HEK293T (cell line): Measurements from ENCODE around the gene CDK14.

Source experiments
- ARNT ChIP-seq: fragments of 450-650 bp; IDR thresholded peaks from 2 replicates; pipeline ENCODE4 v1.6.1; 2017; ENCODE audit warnings: mild to moderate bottlenecking
- BHLHE40 ChIP-seq: fragments of 450-650 bp; IDR thresholded peaks from 2 replicates; pipeline ENCODE4 v1.6.1; 2016; ENCODE audit warnings: mild to moderate bottlenecking, moderate library complexity, borderline replicate concordance
- FOXA1 ChIP-seq: fragments of 450-650 bp; IDR thresholded peaks from 2 replicates; pipeline ENCODE4 v1.6.1; 2016; ENCODE audit warnings: mild to moderate bottlenecking
- LEF1 ChIP-seq: fragments of 450-650 bp; IDR thresholded peaks from 2 replicates; pipeline ENCODE4 v1.6.1; 2017; ENCODE audit warnings: mild to moderate bottlenecking, borderline replicate concordance
- NFRKB ChIP-seq: fragments of 450-650 bp; IDR thresholded peaks from 2 replicates; pipeline ENCODE4 v1.6.1; 2016; ENCODE audit warnings: mild to moderate bottlenecking, moderate library complexity
- SP1 ChIP-seq: fragments of 450-650 bp; IDR thresholded peaks from 2 replicates; pipeline ENCODE4 v1.6.1; 2017
- SUZ12 ChIP-seq: fragments of 450-650 bp; IDR thresholded peaks from 2 replicates; pipeline ENCODE4 v1.6.1; 2016; ENCODE audit warnings: mild to moderate bottlenecking
- TARDBP ChIP-seq: fragments of 450-650 bp; IDR thresholded peaks from 2 replicates; pipeline ENCODE4 v1.6.1; 2016

- no peak for TF ChIP-seq LEF1
- no peak for TF ChIP-seq FOXA1
- TF ChIP-seq SUZ12, result no peak
- TF ChIP-seq TARDBP, result no peak
- TF ChIP-seq NFRKB, result no peak
- no peak for TF ChIP-seq SP1
- TF ChIP-seq ARNT, result no peak
- TF ChIP-seq BHLHE40, result no peak
Observed at GRCh38 chr7:90751595-90751994, 155.5 kb downstream of the CDK14 start.
